Gastroesophageal sphincter (tissue), 3 donors: ENCODE data around the gene STK32B.

Source experiments
- CTCF ChIP-seq, 4 experiments: fragments of 200-600 bp in 2 of 4; fragments of 450-650 bp in 2 of 4; sonication (generic) in 1 of 4; IDR thresholded peaks; one replicate each; pipeline ENCODE4 v1.5.1; 2017 to 2019; ENCODE audit warnings: antibody characterized with exemption in 4 of 4, mild to moderate bottlenecking in 2 of 4, moderate library complexity in 2 of 4
- POLR2A ChIP-seq, 2 donors: fragments of 450-650 bp; IDR thresholded peaks; one replicate each; pipeline ENCODE4 v1.6.1; 2017; ENCODE audit warnings: antibody characterized with exemption in 2 of 2, mild to moderate bottlenecking in 2 of 2, moderate library complexity in 1 of 2
- POLR2AphosphoS5 ChIP-seq: sonication (generic); formaldehyde crosslinking; IDR thresholded peaks from one replicate; pipeline ENCODE4 v1.6.1; 2017; ENCODE audit warnings: antibody characterized with exemption

- no peak for TF ChIP-seq POLR2AphosphoS5
- TF ChIP-seq CTCF (IDR thresholded peaks at IDR 0.05), result no peak
- TF ChIP-seq POLR2A (IDR thresholded peaks at IDR 0.05), result no peak
Observed at GRCh38 chr4:5079581-5079980, 28.3 kb downstream of the STK32B start.
